DMS153 treated with DMSO at 0.1 percent for 48 hours (cell line): ENCODE results near the gene METTL16.

Experiments used
- DNase-seq: peaks from one replicate; lab custom pipeline; 2025; ENCODE audit not compliant: unreplicated experiment; lab: John Stamatoyannopoulos, UW

METTL16 gene

DNA sequence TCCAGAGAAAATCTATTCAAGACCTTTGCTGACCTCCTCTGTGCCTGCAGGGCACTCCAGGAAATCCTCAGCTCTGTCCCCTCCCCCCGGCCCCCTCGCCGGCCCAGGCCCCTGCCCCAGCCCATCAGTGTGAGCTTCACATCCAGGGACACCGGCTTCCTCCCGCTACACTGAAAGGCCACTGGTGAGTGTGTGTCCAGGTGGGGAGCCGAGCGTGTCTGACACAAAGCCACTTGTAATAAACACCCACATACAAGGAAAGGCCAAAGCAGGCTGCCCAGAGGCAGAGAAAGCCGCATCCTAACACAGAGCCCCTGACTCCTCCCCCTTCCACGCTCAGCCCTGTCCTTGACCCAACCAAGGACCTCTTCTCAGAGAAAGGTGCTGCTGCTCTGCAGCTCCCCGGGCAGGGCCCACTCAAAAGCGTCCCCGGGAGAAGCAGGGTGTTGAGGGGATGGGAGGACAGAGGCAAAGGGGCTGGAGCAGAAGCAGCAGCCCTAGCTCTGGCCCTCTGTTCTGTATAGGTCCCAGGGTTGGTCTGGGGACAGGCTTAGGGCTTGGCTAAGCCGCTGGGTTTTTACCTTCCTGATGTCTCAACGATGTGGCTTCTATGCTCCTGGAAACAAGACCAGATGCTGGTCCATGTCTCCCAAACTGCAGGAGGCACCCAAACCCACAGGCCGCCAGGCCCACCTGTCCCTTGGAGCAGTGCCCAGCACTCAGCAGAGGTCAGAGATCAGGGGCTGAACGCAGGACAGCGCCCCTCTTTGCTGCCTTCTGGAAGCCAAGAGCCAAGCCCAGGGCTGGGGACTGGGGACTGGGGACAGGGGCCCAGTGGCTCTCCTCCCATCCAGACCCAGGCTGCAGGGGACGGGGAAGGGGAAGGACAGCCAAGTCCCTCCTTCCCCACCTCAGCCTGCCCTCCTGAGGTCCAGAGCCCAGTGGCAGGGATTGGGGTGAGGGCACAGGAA lies 126.2 kb downstream of the METTL16 start:
- no peak for DNase-seq

DNA sequence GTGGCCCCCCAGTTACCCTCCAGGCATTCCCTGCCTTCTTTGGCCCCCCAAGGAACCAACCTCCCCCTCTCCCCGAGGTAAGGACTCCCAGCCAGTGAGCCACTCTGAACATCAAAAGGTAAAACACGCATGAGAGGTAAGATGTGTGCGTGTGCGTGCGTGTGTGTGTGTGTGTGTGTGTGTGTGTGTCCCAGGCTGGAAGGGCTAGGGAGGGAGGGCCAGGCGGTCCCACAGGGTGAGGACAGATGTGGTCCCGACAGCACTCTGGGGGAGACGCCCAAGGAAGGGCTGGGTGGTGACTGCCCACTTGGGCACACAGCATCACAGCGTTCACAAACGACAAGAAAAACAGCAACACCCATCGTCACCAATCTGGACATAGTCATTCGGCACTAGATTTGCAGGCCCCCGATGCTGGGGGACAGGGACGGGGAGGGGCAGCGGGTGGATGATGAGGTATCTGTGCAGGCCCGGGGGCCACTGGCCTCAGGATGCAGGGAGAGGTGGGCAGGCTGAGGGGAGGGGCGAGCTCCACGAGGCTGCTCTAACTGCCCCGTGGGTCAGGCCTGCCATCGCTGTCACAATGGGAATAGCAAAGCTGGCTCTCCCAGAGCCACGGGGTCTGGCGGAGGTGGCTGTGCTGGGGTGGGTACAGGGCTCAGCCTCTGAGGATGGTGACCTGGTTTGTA lies 127.1 kb downstream of the METTL16 start:
- no peak for DNase-seq

DNA sequence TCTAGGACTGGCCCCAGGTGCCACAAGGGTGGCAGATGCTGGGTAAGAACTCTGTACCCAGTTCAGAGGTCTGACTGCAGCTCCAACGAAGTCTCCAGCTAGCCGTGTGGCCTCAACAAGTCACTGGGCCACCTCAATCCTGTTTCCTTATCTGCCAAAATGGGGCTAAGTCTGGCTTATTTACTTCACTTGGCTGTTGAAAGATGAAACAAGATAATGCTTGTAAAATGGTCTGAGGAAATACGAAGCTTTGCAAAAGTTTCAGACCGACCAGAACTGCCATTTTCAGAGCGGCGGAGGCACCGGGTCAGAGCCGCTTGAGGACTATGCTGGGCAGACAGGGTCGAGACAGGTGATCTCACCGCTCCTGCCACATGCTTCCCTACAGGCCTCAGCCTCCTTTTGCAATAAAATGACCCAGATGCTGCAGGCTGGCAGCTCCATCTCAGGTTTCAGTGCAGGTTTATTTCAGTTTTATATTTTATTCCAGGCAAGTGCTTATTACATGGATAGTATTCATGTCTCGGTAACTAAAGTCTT lies 128.0 kb downstream of the METTL16 start:
- DNase-seq = no peak

DNA sequence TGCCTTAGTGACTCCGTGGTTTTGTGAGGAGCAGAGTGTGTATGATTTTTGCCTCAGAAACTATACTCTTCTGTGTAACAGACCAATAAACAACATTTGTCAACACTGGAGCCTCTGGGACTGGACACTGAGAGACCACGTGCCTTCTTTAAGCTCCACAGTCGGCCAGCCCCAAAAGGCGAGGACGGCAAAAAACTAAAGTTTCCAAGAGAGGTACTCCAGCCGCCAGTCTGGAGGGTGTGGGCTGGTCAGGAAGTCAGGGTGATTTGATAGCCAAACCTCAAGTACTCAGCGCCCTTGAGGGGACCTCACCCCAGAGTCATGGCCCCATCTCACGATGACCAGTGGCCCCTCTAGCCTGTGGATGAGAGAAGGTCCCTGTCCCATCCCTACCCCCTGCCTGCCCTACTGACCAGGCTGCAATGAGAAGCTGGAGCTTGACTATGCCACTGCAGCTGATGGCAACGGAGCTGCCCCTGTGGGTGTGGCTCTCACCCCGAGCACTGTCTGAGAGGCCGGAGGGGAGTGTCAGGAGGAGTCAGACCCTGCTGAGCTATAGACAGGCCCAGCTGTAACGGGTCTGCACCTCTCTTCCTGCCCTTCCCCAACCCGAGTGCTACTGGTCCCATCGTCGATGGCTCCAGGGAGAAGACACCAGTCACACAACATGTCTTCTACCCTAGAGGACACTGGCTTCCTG lies 130.6 kb downstream of the METTL16 start:
- DNase-seq = no peak

DNA sequence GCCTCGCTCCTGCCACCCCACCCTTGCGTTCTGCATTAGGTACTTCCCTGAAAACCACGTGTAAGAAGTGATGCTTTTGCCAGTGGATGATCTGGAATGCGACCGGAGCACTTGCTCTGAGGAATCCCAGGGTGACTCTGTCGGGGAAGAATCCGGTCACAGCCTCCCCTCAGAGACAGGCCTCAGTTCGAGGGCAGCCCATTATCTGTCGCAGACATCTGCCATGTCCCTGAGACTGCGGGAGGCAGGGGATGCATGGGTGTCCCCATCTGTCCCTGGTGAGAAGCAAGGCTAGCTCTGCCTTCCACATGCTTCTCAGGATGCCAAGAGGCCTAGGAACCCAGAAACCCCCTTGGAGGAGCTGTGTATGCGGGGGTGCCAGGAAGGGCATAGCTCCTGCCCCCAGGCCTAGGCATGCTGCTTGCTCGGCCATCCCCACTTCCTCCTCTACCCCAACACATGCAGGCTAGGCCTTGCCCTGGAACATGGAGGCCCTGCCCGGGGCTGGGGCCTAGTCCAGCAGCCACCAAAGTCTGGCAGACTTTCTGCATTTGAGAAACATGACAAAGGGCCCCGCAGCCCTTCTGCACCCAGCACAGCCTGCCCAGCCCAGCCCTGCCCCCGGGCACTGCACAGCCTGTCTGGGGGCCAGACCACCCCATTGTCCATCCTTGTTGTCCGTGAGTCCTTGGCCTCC lies 131.3 kb downstream of the METTL16 start:
- DNase-seq = no peak

DNA sequence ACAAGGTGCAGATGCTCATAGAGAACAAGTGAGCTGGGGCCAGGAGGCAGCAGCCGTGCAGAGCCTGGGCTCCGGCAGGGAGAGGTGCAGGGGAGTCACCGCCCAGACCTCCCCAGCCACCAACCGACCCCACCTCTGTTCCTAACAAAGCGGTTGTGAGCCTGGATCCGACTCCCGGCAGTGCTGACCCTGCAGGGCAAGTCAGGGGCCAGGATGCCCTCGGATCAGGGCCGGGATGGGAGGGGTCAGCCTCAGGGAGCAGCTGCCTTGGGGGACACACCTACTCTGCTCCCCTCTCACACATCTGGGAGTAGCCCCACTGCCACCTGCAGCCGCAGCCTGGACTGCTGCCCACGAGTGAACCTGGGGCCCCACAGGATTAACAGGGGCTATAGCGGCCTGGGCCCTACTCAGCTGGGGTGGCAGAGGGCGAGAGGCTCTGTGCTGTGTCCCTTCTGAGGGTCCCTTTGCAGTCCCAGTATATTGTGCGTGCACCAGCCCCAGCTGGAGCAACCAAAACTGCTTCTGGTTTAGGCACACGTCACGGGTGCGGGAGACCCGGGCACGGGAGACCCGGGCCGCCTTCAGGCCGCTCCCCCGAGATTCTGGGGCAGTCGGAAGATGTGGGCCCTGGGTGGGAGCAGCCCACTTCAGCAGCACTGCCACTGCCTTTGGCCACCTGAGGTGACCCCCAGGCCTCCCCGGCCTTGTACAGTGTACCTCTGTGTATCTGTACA lies 132.0 kb downstream of the METTL16 start:
- no peak for DNase-seq

DNA sequence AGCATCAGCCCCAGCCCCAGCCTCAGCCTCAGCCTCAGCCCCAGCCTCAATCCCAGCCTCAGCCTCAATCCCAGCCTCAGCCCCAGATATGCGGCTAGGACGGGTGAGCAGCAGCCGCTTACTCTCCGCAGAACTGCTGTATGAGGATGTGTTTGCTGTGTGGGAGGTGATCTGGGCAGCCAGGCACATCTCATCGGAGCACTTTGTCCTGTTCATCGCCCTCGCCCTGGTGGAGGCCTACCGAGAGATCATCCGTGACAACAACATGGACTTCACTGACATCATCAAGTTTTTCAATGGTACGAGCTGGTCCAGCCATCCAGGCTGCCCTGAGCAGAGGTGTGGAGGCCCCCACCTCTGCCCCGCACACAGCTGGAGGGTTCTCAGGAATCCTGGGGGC lies 132.8 kb downstream of the METTL16 start:
- DNase-seq = no peak

DNA sequence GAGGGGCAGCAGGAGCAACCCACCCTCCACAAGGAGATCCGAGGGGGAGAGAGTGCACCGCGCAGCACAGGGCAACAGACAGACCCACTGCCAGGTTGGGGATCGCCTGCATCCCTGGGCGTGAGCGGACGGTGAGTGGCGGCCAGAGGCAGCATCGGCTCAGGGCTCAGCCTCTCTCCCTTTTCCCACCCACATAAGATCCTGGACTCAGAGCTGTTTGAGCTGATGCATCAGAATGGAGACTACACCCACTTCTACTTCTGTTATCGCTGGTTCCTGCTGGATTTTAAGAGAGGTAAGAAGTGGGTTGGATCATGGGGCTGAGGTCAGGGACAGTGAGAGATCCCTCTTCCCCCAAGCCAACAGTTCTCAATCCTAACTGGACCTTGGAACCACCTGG lies 134.0 kb downstream of the METTL16 start:
- DNase-seq = no peak

DNA sequence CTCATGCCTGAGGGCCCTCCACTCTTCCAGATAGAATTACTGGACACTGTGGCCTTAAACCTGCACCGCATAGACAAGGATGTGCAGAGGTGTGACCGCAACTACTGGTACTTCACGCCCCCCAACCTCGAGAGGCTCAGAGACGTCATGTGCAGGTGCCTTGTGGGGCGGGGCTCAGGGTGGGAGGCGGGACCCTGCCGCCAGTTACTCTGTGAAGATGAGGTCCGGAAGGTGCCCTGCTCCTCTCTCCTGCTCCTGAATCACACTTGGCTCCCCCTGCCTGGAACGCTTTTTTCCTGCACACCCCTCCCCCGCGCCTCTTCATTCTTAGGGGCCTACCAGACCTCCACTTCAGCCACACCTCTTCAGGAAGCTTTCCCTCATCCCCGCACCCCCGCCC lies 135.6 kb downstream of the METTL16 start:
- DNase-seq = no peak

DNA sequence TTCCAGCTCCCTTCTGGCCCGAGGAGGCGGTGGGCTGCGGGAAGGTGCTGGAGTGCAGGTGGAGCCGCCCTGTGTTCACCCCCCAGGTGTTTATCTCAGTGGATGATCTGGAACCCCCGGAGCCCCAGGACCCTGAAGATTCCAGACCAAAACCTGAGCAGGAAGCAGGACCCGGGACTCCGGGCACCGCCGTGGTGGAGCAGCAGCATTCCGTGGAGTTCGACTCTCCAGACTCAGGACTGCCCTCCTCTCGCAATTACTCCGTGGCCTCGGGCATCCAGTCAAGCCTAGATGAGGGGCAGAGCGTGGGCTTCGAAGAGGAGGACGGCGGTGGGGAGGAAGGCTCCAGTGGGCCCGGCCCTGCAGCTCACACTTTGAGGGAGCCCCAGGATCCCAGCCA lies 136.3 kb downstream of the METTL16 start:
- DNase-seq = no peak

DNA sequence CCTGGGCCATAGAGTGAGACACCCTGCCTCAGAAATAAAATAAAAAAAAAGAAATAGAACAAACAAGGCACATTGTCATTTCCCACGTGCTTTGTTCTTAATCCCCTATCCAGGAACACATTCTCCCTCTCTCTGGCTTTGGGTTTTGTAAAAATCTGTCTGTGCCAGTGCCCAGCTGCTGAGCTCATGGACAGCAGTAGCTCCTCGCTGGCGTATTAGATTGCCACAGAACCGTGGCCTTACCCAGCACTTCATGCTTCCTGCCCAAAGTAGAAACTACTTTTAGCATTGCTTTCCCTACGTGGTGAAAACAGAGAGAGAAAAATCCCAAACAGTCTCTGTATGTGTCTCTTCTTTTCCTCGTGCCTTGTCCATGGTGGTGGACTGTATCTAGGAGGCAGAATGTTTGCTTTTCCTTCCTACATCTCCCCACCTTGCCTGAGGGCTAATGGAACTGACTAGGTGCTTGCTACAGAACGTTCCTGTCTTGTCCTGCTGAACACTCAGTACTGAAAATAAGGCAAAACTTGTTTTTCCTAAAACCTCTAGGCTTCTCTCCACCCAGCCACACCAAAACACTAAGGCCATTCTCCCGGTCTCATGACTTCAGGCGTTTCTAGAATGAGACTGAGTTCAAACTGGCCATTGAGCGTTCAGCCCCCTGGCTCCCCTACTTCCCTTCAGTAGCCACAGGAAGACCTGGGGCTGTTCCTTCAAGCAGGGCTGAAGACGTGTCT lies 137.0 kb downstream of the METTL16 start:
- DNase-seq = no peak

DNA sequence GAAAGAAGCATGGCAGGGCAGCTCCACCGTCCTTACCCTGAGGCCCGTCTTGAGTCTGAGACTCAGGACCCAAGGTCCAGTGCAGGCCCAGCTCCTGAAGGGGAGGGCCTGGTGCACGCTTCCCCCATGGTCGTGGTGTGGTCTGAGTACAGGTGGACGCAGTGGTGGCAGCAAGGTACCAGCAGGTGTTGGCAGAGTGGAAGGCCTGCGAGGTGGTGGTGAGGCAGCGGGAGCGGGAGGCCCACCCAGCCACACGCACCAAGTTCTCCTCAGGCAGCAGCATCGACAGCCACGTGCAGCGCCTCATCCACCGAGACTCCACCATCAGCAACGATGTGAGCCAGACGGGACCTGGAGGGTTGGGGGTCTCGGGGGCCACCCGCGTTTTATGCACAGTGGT lies 138.5 kb downstream of the METTL16 start:
- no peak for DNase-seq

DNA sequence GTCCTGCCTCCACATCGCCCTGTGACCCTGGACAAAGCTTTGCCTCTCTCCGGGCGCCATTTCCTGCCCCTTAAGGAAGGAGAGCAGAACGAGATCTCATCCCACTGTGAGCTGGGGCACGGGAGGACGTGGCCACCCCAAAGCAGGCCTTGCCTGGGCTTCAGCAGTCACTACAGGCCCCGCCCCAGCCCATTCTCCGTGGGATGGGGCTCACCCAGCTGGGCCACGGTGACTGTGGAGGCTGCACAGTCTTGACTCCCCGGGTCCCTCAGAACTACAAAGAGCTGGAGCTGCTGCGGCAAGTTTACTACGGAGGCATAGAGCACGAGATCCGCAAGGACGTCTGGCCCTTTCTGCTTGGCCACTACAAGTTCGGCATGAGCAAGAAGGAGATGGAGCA lies 139.0 kb downstream of the METTL16 start:
- no peak for DNase-seq

DNA sequence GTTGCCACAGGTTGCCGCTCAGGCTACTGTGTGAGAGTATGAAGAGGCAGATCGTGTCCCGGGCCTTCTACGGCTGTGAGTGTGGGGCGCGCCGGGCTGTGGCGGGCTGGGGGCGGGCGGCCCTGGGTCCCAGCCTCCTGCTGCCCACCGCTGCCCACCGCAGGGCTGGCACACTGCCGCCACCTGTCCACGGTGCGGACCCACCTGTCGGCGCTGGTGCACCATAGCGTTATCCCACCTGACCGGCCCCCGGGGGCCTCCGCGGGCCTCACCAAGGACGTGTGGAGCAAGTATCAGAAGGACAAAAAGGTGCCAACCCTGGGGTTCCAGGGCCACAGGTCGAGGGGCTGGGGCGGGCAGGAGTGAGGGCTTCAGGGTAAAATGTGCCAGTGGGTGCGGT lies 139.5 kb downstream of the METTL16 start:
- no peak for DNase-seq

DNA sequence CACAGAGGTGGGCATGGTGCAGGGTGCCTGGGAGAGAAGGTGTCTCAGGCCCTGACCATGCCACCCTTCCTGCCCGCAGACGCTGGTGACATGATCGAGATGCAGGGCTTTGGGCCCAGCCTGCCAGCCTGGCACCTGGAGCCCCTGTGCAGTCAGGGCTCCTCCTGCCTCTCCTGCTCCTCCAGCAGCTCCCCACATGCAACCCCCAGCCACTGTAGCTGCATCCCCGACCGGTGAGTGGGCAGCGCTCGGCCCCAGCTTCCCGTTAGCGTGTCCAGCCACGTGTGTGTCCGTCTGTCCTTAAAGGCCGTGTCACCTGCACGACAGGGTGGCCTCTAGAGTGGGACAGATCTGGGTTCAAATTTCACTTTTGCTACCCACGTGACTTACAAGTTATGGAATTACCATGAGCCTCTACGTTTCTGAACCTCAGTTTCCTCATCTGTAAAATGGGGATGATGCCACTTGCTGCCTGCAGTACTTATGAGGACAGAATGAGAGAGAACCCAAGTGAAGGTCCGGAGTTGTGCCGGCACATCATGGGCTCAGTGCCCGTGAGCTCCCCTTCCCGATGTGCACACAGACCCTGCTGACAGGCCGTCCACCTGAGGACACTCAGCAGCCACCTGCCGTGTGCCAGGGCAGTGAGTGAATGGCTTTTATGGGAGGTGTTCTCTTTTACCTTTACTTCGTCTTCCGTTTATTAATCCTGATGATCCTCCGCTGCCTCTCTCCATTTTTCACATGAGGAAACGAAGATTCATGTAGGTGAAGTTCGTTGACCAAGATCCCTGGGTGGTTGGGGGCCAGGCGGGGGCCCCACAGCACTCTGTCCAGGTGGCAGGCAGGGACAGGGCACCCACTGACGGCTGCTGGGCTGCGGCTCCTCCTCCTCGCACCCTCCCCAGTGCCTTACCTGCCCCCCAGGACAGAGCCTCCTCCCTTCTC lies 140.2 kb downstream of the METTL16 start:
- no peak for DNase-seq

DNA sequence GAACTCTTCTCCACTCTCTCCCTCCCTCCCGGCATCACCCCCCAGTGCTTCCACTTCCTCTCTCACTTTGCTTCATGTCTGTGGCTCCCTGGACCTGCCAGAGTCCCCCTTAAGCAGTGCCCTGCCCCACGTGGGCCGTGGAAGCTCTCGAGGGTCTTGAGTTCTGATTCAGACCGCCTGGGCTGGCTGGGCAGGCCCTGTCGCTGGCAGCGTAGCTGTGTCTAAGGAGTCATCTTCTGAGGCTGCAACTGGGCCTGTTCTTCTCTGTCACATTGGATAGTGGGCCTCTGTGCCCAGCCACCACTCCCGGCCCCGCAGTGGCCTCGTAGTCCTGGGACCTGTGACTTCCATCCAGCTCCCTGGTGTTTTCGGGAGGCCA lies 141.5 kb downstream of the METTL16 start:
- no peak for DNase-seq

DNA sequence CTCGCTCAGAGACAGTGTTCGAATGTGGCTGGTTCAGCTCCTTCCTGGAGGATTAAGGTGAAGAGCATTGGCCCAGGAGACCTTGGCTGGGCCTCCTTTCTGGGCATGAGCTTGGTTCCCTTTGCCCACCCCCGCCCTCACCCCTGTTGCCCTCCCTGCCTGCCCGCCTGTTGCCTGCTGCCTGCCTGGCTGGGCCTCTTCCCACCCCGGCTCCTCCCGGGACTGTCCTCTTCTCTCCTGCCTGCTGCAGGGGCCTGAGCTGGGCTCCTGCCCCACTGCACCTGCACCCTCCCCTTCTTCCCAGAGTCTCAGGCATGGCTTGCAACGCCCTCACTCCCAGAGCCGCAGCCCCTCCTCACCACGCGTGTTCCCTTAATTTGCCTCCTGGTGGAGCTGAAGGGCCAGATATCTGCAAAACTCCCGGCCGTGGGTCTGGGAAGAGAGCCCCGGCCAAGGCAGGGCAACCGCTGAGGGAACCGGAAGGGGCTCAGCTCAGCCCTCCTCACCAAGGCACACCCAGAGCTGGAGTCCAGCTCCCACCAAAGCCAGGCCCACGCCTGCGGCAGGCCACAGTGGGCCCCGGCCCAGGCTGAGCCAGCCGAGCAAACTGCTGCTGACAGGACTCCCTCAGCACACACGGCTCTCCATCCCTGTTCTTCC lies 142.0 kb downstream of the METTL16 start:
- no peak for DNase-seq

DNA sequence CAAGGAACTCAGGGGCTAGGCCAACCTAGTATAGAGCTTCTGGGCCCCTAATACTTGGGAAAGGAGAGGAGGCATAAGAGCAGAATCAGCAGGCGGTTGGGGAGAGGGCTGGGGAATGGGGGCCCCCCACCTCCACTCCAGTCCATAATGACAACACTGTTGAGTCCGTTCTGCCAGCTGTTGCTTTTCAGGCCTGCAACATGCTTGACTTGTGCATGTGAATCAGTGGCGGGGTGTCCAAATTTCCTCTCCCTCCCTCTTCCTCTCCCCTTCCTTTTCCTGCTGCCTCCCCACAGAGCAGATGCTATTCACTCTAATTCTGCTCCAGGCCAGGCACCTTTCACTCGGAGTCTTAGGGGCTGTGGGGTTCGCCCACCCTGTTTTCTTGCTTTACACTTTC lies 142.6 kb downstream of the METTL16 start:
- DNase-seq = no peak
